SU-DHL-6 (cell line): ENCODE measurements around the gene HSP90AB1.

Experiments used
- EZH2phosphoT487 ChIP-seq: fragments of 200-600 bp; sonication (generic), shearing (Covaris generic); conservative IDR thresholded peaks from 2 replicates; pipeline ENCODE4 v1.6.1; 2018; ENCODE audit warnings: mild to moderate bottlenecking, antibody characterized with exemption, low read length, moderate library complexity, mixed read lengths
- TF ChIP-seq, protein P1 (sequence below): fragments of 200-600 bp; sonication (generic); IDR thresholded peaks from one replicate; pipeline ENCODE4 v1.5.1; 2017; ENCODE audit warnings: antibody characterized with exemption, mild to moderate bottlenecking, low read length, moderate library complexity; ENCODE audit not compliant: insufficient read depth, poor library complexity, severe bottlenecking

DNA sequence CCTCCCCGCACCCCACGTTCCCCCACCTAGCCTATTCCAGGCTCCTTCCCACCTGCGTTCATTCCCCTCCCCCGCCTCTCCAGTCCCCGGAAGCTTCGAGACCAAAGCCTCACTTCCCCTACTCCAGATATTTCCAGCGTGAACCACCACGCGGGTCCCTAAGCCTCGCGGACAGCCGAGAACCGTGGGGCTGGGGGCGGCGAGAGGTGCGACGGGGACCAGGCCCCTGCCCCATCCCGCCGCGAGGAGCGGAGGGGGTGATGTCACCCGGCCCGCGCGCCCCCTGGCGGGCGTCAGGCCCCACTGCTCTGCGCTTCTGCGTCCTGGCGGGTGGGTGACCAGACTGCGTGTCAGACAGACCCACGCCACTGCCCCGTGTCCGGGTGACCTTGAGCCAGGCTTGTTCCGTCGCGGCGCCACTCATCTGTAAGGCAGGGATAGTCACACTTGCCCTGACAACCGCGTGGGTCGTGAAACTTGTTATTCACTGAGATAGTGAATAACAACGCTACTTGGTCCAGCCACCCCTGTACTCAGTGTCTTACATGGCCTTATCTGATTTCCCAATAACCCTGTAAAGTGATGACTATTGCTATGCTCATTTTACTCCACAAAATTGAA is 9.0 kb upstream of the HSP90AB1 start:
- TF ChIP-seq EZH2phosphoT487 = no peak
- TF ChIP-seq, protein P1, sequence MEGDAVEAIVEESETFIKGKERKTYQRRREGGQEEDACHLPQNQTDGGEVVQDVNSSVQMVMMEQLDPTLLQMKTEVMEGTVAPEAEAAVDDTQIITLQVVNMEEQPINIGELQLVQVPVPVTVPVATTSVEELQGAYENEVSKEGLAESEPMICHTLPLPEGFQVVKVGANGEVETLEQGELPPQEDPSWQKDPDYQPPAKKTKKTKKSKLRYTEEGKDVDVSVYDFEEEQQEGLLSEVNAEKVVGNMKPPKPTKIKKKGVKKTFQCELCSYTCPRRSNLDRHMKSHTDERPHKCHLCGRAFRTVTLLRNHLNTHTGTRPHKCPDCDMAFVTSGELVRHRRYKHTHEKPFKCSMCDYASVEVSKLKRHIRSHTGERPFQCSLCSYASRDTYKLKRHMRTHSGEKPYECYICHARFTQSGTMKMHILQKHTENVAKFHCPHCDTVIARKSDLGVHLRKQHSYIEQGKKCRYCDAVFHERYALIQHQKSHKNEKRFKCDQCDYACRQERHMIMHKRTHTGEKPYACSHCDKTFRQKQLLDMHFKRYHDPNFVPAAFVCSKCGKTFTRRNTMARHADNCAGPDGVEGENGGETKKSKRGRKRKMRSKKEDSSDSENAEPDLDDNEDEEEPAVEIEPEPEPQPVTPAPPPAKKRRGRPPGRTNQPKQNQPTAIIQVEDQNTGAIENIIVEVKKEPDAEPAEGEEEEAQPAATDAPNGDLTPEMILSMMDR = peak; percentile 99
